ENCODE results near the gene OR52N2. TPM values are rescaled to one million over a fixed set of nuclear protein-coding genes. Genes with fewer than 3 reads are reported as not detected.

Gene OR52N2
- total RNA-seq, 1 experiment from 2014 or later, result not detected

GRCh38 chr11:5833446-5833845 is 24.7 kb downstream of the OR52N2 start:
- H3K36me3 ChIP-seq (ENCODE audit: low read depth), result no peaks in the 10 kb centered on the region
- H3K27ac ChIP-seq, result no peak overlapping the region
- no peaks in the 10 kb centered on the region for H3K27me3 ChIP-seq (ENCODE audit: insufficient read depth, low read depth)
- DNase-seq, result no peak
- intact Hi-C loops (cut with micrococcal nuclease; ENCODE audit: unreplicated experiment), result no loop called here
- no peaks in the 10 kb centered on the region for H3K9me3 ChIP-seq (ENCODE audit: insufficient read depth, low read depth)
- H3F3A ChIP-seq (ENCODE audit: insufficient read depth, low read depth), result no peaks in the 10 kb centered on the region
- H3K4me1 ChIP-seq (replicated peaks; ENCODE audit: insufficient read depth), result no peaks in the 10 kb centered on the region
- no peaks in the 10 kb centered on the region for H3K79me2 ChIP-seq (ENCODE audit: low read depth)
- POLR2A ChIA-PET (ENCODE audit: unreplicated experiment), result no interaction called here
- no peak overlapping the region for H2AFZ ChIP-seq
- no peaks in the 10 kb centered on the region for H4K20me1 ChIP-seq (ENCODE audit: insufficient read depth)
- no peak overlapping the region for H3K4me2 ChIP-seq
- no peaks in the 10 kb centered on the region for H3K9me2 ChIP-seq (ENCODE audit: insufficient read depth)
- no peak overlapping the region for H3K4me3 ChIP-seq
- BruUV-seq (replicated peaks), result no TSS peak
- no peak for TF ChIP-seq CTCF (conservative IDR thresholded peaks at IDR 0.05)
- TF ChIP-seq EZH2 (IDR thresholded peaks at IDR 0.05; ENCODE audit: low read depth), result no peak
- CTCF ChIA-PET, result no interaction called here

- Histone ChIP-seq H3K36me3 (ENCODE audit: low read depth) (no peaks in the 10 kb centered on the region), H4K20me1 (ENCODE audit: insufficient read depth) (no peaks in the 10 kb centered on the region), H3K4me3 (no peak overlapping the region), H3K9me2 (ENCODE audit: insufficient read depth) (no peaks in the 10 kb centered on the region), H3K27me3 (ENCODE audit: insufficient read depth, low read depth) (no peaks in the 10 kb centered on the region), H3K4me1 (replicated peaks; ENCODE audit: insufficient read depth) (no peaks in the 10 kb centered on the region), H3K9me3 (ENCODE audit: insufficient read depth, low read depth) (no peaks in the 10 kb centered on the region), H3F3A (ENCODE audit: insufficient read depth, low read depth) (no peaks in the 10 kb centered on the region), H3K79me2 (ENCODE audit: low read depth) (no peaks in the 10 kb centered on the region), H3K4me2 (no peak overlapping the region), H2AFZ (no peak overlapping the region), H3K27ac (no peak overlapping the region)
- intact Hi-C loops (cut with micrococcal nuclease; ENCODE audit: unreplicated experiment), result no loop called here
- BruUV-seq (replicated peaks), result no TSS peak
- TF ChIP-seq CTCF (conservative IDR thresholded peaks at IDR 0.05) (no peak), EZH2 (IDR thresholded peaks at IDR 0.05; ENCODE audit: low read depth) (no peak)
- CTCF ChIA-PET, result no interaction called here
- DNase-seq, result no peak
- POLR2A ChIA-PET (ENCODE audit: unreplicated experiment), result no interaction called here
Measured at GRCh38 chr11:5837695-5838094, 29.0 kb downstream of the OR52N2 start.

- H3K36me3 ChIP-seq (ENCODE audit: low read depth), result no peaks in the 10 kb centered on the region
- no peak within 1 kb of the TSS for H2AFZ ChIP-seq
- no peak within 1 kb of the TSS for H3K4me3 ChIP-seq
- H3K9me3 ChIP-seq (ENCODE audit: insufficient read depth, low read depth), result no peaks in the 10 kb centered on the region
- ChIA-PET POLR2A (ENCODE audit: unreplicated experiment) (no interaction called here), CTCF (no interaction called here)
- no peaks in the 10 kb centered on the region for H4K20me1 ChIP-seq (ENCODE audit: insufficient read depth)
- no peaks in the 10 kb centered on the region for H3F3A ChIP-seq (ENCODE audit: insufficient read depth, low read depth)
- no peak for DNase-seq
- no peaks in the 10 kb centered on the region for H3K4me1 ChIP-seq (replicated peaks; ENCODE audit: insufficient read depth)
- no peak within 1 kb of the TSS for H3K27ac ChIP-seq
- no TSS peak for BruUV-seq (replicated peaks)
- H3K4me2 ChIP-seq, result no peak within 1 kb of the TSS
- no peaks in the 10 kb centered on the region for H3K9me2 ChIP-seq (ENCODE audit: insufficient read depth)
- TF ChIP-seq CTCF (conservative IDR thresholded peaks at IDR 0.05) (no peak), EZH2 (IDR thresholded peaks at IDR 0.05; ENCODE audit: low read depth) (no peak)
- no peaks in the 10 kb centered on the region for H3K79me2 ChIP-seq (ENCODE audit: low read depth)
- intact Hi-C loops (cut with micrococcal nuclease; ENCODE audit: unreplicated experiment), result no loop called here
- no peaks in the 10 kb centered on the region for H3K27me3 ChIP-seq (ENCODE audit: insufficient read depth, low read depth)
Measured at GRCh38 chr11:5841797-5842196, 33.1 kb downstream of the OR52N2 start, which contains the start of gene OR52E6. Gene OR52E6, minus strand, starts transcription at chr11:5841897. Its CDS starts 0 bp downstream, at chr11:5841897.

Data from PC-9 (cell line).